NB4 (cell line): ENCODE results near the gene ZNF408.

Experiments used
- CTCF ChIP-seq: IDR thresholded peaks from one replicate; pipeline ENCODE4 v1.5.1; 2012; ENCODE audit warnings: low read depth, low read length
- POLR2A ChIP-seq: IDR thresholded peaks from 2 replicates; pipeline ENCODE4 v1.6.1; 2011; ENCODE audit warnings: mild to moderate bottlenecking; ENCODE audit not compliant: insufficient read length; ENCODE audit errors: extremely low read depth

- no peak for TF ChIP-seq CTCF
- TF ChIP-seq POLR2A, result no peak
Measured at GRCh38 chr11:46718155-46719019, 17.6 kb downstream of the ZNF408 start.
